OCI-LY3 (cell line): ENCODE data around the gene AQP5.

Source experiments
- H2AFZ ChIP-seq: fragments of 200-600, 300-600 bp; shearing (Covaris generic); 2 replicates; pipeline ENCODE4 v1.6.0; 2014; ENCODE audit warnings: antibody characterized with exemption, low read depth, low read length
- H3K27ac ChIP-seq: fragments of 200-600, 300-600 bp; sonication (generic); 2 replicates; pipeline ENCODE4 v1.5.1; 2014; ENCODE audit warnings: mild to moderate bottlenecking, low read length, moderate library complexity, mixed read lengths
- H3K27me3 ChIP-seq: fragments of 200-600, 300-600 bp; sonication (generic); 2 replicates; pipeline ENCODE4 v1.6.1; 2014; ENCODE audit warnings: low read depth, low read length, mixed read lengths
- H3K36me3 ChIP-seq: fragments of 200-600, 300-600 bp; sonication (generic); replicated peaks from 2 replicates; pipeline ENCODE3; 2014; ENCODE audit warnings: low read depth, low read length, mixed read lengths
- H3K4me1 ChIP-seq: fragments of 300-600, 200-600 bp; sonication (generic); 2 replicates; pipeline ENCODE4 v1.6.1; 2014; ENCODE audit warnings: low read length, mixed read lengths
- H3K4me2 ChIP-seq: fragments of 200-600, 300-600 bp; sonication (generic); 2 replicates; pipeline ENCODE4 v1.6.1; 2014; ENCODE audit warnings: low read length, mixed read lengths
- H3K4me3 ChIP-seq: fragments of 300-600, 200-600 bp; sonication (generic); 2 replicates; pipeline ENCODE4 v1.5.1; 2014; ENCODE audit warnings: antibody characterized with exemption, mild to moderate bottlenecking, low read length, moderate library complexity
- H3K79me2 ChIP-seq: fragments of 300-600, 200-600 bp; shearing (Covaris generic); 2 replicates; pipeline ENCODE4 v1.6.1; 2014; ENCODE audit warnings: mild to moderate bottlenecking, low read length, mixed read lengths
- H3K9ac ChIP-seq: fragments of 300-600, 200-600 bp; shearing (Covaris generic); 2 replicates; pipeline ENCODE4 v1.6.0; 2014; ENCODE audit warnings: mild to moderate bottlenecking, low read length, moderate library complexity
- H3K9me3 ChIP-seq: fragments of 200-600, 300-600 bp; shearing (Covaris generic); 2 replicates; pipeline ENCODE4 v1.6.1; 2014; ENCODE audit warnings: low read length, mixed read lengths; ENCODE audit not compliant: insufficient read depth
- H4K20me1 ChIP-seq: fragments of 200-600, 300-600 bp; sonication (generic); 2 replicates; pipeline ENCODE4 v1.6.1; 2016; ENCODE audit warnings: low read length, mixed read lengths; ENCODE audit not compliant: insufficient read depth
- CTCF ChIP-seq: fragments of 200-600, 300-600 bp; sonication (generic); IDR thresholded peaks from 2 replicates; pipeline ENCODE4 v1.5.1; 2014; ENCODE audit warnings: antibody characterized with exemption, low read length, low read depth
- EZH2phosphoT487 ChIP-seq: fragments of 200-600 bp; shearing (Covaris generic); IDR thresholded peaks from 2 replicates; pipeline ENCODE4 v1.6.1; 2018; ENCODE audit warnings: antibody characterized with exemption, mixed run types, low read depth

Gene AQP5

GRCh38 chr12:49949866-49950265 is 11.8 kb upstream of the AQP5 start:
- Histone ChIP-seq H3K4me2 (no peak overlapping the region), H3K27me3 (no peaks in the 10 kb centered on the region), H3K4me3 (no peak overlapping the region), H4K20me1 (no peaks in the 10 kb centered on the region), H3K9me3 (no peaks in the 10 kb centered on the region), H2AFZ (no peak overlapping the region), H3K4me1 (peaks cover 9% of the 10 kb centered on the region; the same call in 1 of the 2 replicates), H3K9ac (no peak overlapping the region), H3K36me3 (no peaks in the 10 kb centered on the region), H3K79me2 (no peaks in the 10 kb centered on the region), H3K27ac (no peak overlapping the region)
- TF ChIP-seq CTCF: no peak
- TF ChIP-seq EZH2phosphoT487: no peak

GRCh38 chr12:49950273-49951251 is 11.1 kb upstream of the AQP5 start, which contains the start of gene AQP2:
AQP2 (plus strand) TSS chr12:49950737; CDS start chr12:49950831, 94 bp downstream.
- Histone ChIP-seq H3K4me1 (peaks cover 5% of the 10 kb centered on the region; the same call in 1 of the 2 replicates), H3K36me3 (no peaks in the 10 kb centered on the region)

GRCh38 chr12:49951411-49952240 is 10.0 kb upstream of the AQP5 start:
- Histone ChIP-seq H3K27ac (no peak overlapping the region), H2AFZ (no peak overlapping the region), H3K36me3 (no peaks in the 10 kb centered on the region), H3K4me1 (peaks cover 8% of the 10 kb centered on the region; the same call in 1 of the 2 replicates), H3K27me3 (peaks cover 2% of the 10 kb centered on the region; the same call in 1 of the 2 replicates), H3K79me2 (no peaks in the 10 kb centered on the region), H3K4me3 (no peak overlapping the region), H4K20me1 (no peaks in the 10 kb centered on the region), H3K9ac (no peak overlapping the region), H3K9me3 (no peaks in the 10 kb centered on the region), H3K4me2 (no peak overlapping the region)
- TF ChIP-seq CTCF (no peak), EZH2phosphoT487 (no peak)

More at GRCh38 chr12:49950273-49951251, 11.1 kb upstream of the AQP5 start, which contains the start of gene AQP2:
- no peak within 1 kb of the TSS for H3K4me2 ChIP-seq
- H2AFZ ChIP-seq: no peak within 1 kb of the TSS
- H3K27me3 ChIP-seq: no peaks in the 10 kb centered on the region
- no peaks in the 10 kb centered on the region for H3K79me2 ChIP-seq
- no peaks in the 10 kb centered on the region for H3K9me3 ChIP-seq
- no peaks in the 10 kb centered on the region for H4K20me1 ChIP-seq
- TF ChIP-seq EZH2phosphoT487: no peak
- no peak for TF ChIP-seq CTCF
- H3K9ac ChIP-seq: no peak within 1 kb of the TSS
- H3K4me3 ChIP-seq: no peak within 1 kb of the TSS
- H3K27ac ChIP-seq: no peak within 1 kb of the TSS
